CD4-positive, alpha-beta T cell treated with Interleukin-4 for 4 hours (primary cell): ENCODE data around the gene DNM2.
"Not testable (repeated sequence)": the region's sequence is repeated elsewhere in the genome, so short reads cannot be mapped to it uniquely, and the experiment has no call there.

ENCODE experiments used
- DNase-seq: peaks from one replicate; pipeline ENCODE4 v3.0.0-alpha.2; 2020

DNM2 gene

GRCh38 chr19:10818301-10819123 is 100.6 kb downstream of the DNM2 start:
- DNase-seq = no peak

- no peak for DNase-seq
Measured at GRCh38 chr19:10819124-10820060, 101.5 kb downstream of the DNM2 start.

- DNase-seq = no peak
Measured at GRCh38 chr19:10820173-10820572, 102.3 kb downstream of the DNM2 start.

GRCh38 chr19:10823690-10824089 is 105.8 kb downstream of the DNM2 start:
- no peak for DNase-seq

GRCh38 chr19:10826231-10826630 is 108.4 kb downstream of the DNM2 start:
- no peak for DNase-seq

GRCh38 chr19:10826846-10827245 is 109.0 kb downstream of the DNM2 start:
- DNase-seq = no peak

GRCh38 chr19:10828981-10829821 is 111.3 kb downstream of the DNM2 start:
- DNase-seq = no peak

- DNase-seq = no peak
Measured at GRCh38 chr19:10829967-10830366, 112.1 kb downstream of the DNM2 start.

- no peak for DNase-seq
Measured at GRCh38 chr19:10830370-10830769, 112.5 kb downstream of the DNM2 start.

- no peak for DNase-seq
Measured at GRCh38 chr19:10830931-10831779, 113.3 kb downstream of the DNM2 start.

- no peak for DNase-seq
Measured at GRCh38 chr19:10831987-10832938, 114.4 kb downstream of the DNM2 start.

- no peak for DNase-seq
Measured at GRCh38 chr19:10832939-10833296, 115.0 kb downstream of the DNM2 start.

GRCh38 chr19:10835089-10835753 is 117.3 kb downstream of the DNM2 start:
- no peak for DNase-seq

- DNase-seq = peak; percentile 95
Measured at GRCh38 chr19:10835754-10836478, 118.0 kb downstream of the DNM2 start, which contains the start of gene TMED1. TSS of gene TMED1 (minus strand) at chr19:10836212. CDS start at chr19:10836191, 21 bp downstream.

GRCh38 chr19:10836479-10837330 is 118.8 kb downstream of the DNM2 start:
- DNase-seq = peak; percentile 88

- DNase-seq = not testable (repeated sequence)
Measured at GRCh38 chr19:10837649-10838048, 119.8 kb downstream of the DNM2 start.

GRCh38 chr19:10838377-10838776 is 120.5 kb downstream of the DNM2 start:
- DNase-seq = no peak
